ENCODE results near the gene SRP9. TPM values are rescaled to one million over a fixed set of nuclear protein-coding genes. Genes with fewer than 3 reads are reported as not detected.
A peak's percentile ranks its signal among the peaks of the same experiment; 100 is the strongest.

The SRP9 gene
- polyA plus RNA-seq, 1 of the 3 experiments (the other 2 are of a cell fraction), result 156 TPM

DNA sequence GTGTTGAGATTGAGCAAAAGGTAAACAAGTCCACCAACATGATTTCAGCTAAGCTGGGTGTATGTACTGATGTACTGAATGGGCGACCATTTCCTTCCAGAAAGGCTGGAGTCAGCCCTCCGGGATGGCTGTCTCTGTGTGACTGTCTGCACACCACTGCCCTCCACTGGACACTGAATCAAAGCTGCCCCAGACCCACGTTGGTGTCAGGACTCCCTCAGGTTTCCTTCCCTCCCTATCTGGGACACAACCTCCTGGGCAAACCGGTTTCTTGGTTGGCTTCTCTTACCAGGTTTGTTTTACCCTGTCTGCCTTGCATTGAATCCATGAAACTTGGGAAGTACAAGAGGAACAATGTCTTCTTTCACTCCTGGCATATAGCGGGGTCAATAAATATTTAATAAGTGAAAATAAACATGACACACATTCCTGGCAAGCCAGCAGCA lies 5.3 kb upstream of the SRP9 start:
- no peaks in the 10 kb centered on the region for H3K9me2 ChIP-seq
- POLR2A ChIA-PET, result interaction anchor here (0.6 to 1.8 kb wide), 2 partner anchors 25 to 119 kb away, joined by 4 to 12 read pairs; partner anchors contain the start of gene ENAH
- no peaks in the 10 kb centered on the region for H3K36me3 ChIP-seq (replicated peaks in 1 of 2; ENCODE audit: control insufficient read depth in 1 of 2, insufficient read depth in 2 of 2, low read length in 1 of 2)
- H2AFZ ChIP-seq (ENCODE audit: low read depth), result peak overlapping the region; percentile 85
- peak overlapping the region; percentile 39; the same call in 1 of the 2 replicates for H3K9ac ChIP-seq
- H4K20me1 ChIP-seq (ENCODE audit: insufficient read depth), result no peaks in the 10 kb centered on the region
- peak; percentile 63; the same call in 1 of the 2 replicates for TF ChIP-seq MXI1 (IDR thresholded peaks at IDR 0.05; ENCODE audit: low read depth, low read length)
- TF ChIP-seq TCF12 (IDR thresholded peaks at IDR 0.05), result no peak
- TF ChIP-seq RCOR1 (IDR thresholded peaks at IDR 0.05; ENCODE audit: low read length), result no peak
- no peak for TF ChIP-seq FOXJ3 (CRISPR knock-in tag; IDR thresholded peaks at IDR 0.05)
- TF ChIP-seq NRF1 (IDR thresholded peaks at IDR 0.05; ENCODE audit: low read depth, low read length), result peak; percentile 32; the same call in 1 of the 2 replicates
- TF ChIP-seq TEAD4 (IDR thresholded peaks at IDR 0.05; ENCODE audit: borderline replicate concordance, insufficient read depth), result no peak
- TF ChIP-seq GABPA (IDR thresholded peaks at IDR 0.05; ENCODE audit: low read depth), result no peak
- TF ChIP-seq, protein P1, sequence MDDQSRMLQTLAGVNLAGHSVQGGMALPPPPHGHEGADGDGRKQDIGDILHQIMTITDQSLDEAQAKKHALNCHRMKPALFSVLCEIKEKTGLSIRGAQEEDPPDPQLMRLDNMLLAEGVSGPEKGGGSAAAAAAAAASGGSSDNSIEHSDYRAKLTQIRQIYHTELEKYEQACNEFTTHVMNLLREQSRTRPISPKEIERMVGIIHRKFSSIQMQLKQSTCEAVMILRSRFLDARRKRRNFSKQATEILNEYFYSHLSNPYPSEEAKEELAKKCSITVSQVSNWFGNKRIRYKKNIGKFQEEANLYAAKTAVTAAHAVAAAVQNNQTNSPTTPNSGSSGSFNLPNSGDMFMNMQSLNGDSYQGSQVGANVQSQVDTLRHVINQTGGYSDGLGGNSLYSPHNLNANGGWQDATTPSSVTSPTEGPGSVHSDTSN (IDR thresholded peaks at IDR 0.05), result no peak
- TF ChIP-seq, protein P2, sequence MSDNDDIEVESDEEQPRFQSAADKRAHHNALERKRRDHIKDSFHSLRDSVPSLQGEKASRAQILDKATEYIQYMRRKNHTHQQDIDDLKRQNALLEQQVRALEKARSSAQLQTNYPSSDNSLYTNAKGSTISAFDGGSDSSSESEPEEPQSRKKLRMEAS (IDR thresholded peaks at IDR 0.05; ENCODE audit: low read depth), result peak; percentile 60; the same call in 1 of the 2 replicates
- TF ChIP-seq, protein P3, sequence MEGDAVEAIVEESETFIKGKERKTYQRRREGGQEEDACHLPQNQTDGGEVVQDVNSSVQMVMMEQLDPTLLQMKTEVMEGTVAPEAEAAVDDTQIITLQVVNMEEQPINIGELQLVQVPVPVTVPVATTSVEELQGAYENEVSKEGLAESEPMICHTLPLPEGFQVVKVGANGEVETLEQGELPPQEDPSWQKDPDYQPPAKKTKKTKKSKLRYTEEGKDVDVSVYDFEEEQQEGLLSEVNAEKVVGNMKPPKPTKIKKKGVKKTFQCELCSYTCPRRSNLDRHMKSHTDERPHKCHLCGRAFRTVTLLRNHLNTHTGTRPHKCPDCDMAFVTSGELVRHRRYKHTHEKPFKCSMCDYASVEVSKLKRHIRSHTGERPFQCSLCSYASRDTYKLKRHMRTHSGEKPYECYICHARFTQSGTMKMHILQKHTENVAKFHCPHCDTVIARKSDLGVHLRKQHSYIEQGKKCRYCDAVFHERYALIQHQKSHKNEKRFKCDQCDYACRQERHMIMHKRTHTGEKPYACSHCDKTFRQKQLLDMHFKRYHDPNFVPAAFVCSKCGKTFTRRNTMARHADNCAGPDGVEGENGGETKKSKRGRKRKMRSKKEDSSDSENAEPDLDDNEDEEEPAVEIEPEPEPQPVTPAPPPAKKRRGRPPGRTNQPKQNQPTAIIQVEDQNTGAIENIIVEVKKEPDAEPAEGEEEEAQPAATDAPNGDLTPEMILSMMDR (IDR thresholded peaks at IDR 0.05), result peak; percentile 95
- TF ChIP-seq ELF1 (IDR thresholded peaks at IDR 0.05), result no peak
- TF ChIP-seq SMC3 (IDR thresholded peaks at IDR 0.05; ENCODE audit: low read depth, low read length), result peak; percentile 99
- TF ChIP-seq MEF2A (IDR thresholded peaks at IDR 0.05; ENCODE audit: borderline replicate concordance, low read depth), result no peak
- peak; percentile 99 for TF ChIP-seq RAD21 (IDR thresholded peaks at IDR 0.05; ENCODE audit: low read length)
- TF ChIP-seq, protein P4, sequence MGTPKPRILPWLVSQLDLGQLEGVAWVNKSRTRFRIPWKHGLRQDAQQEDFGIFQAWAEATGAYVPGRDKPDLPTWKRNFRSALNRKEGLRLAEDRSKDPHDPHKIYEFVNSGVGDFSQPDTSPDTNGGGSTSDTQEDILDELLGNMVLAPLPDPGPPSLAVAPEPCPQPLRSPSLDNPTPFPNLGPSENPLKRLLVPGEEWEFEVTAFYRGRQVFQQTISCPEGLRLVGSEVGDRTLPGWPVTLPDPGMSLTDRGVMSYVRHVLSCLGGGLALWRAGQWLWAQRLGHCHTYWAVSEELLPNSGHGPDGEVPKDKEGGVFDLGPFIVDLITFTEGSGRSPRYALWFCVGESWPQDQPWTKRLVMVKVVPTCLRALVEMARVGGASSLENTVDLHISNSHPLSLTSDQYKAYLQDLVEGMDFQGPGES (IDR thresholded peaks at IDR 0.05; ENCODE audit: low read depth, low read length), result no peak
- TF ChIP-seq, protein P5, sequence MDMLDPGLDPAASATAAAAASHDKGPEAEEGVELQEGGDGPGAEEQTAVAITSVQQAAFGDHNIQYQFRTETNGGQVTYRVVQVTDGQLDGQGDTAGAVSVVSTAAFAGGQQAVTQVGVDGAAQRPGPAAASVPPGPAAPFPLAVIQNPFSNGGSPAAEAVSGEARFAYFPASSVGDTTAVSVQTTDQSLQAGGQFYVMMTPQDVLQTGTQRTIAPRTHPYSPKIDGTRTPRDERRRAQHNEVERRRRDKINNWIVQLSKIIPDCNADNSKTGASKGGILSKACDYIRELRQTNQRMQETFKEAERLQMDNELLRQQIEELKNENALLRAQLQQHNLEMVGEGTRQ (IDR thresholded peaks at IDR 0.05; ENCODE audit: borderline replicate concordance, low read depth, low read length), result no peak
- TF ChIP-seq SIN3A (IDR thresholded peaks at IDR 0.05; ENCODE audit: borderline replicate concordance, low read depth, low read length), result 0 out of 2 replicates have a peak, but pooled peaks have one; percentile 62
- TF ChIP-seq RFX5 (IDR thresholded peaks at IDR 0.05; ENCODE audit: low read length), result 0 out of 2 replicates have a peak, but pooled peaks have one; percentile 39
- peak; percentile 76; the same call in 1 of the 2 replicates for TF ChIP-seq YY1 (IDR thresholded peaks at IDR 0.05; ENCODE audit: low read depth)
- TF ChIP-seq FOSL2 (IDR thresholded peaks at IDR 0.05; ENCODE audit: borderline replicate concordance, low read depth), result no peak
- DNase-seq, result peak; percentile 79
- H3K27ac ChIP-seq (ENCODE audit: low read depth in 2 of 2, low read length in 1 of 2), result peak overlapping the region; percentile 56 to 78
- H3K79me2 ChIP-seq (ENCODE audit: insufficient read depth), result no peaks in the 10 kb centered on the region
- H3K4me2 ChIP-seq, result peak overlapping the region; percentile 51
- peaks cover 24 to 48% of the 10 kb centered on the region in 2 experiments for H3K4me1 ChIP-seq (ENCODE audit: control insufficient read depth in 1 of 2, insufficient read depth in 2 of 2, low read depth in 1 of 2, low read length in 1 of 2)
- H3K9me3 ChIP-seq, result no peaks in the 10 kb centered on the region
- peaks cover 13% of the 10 kb centered on the region for H3F3A ChIP-seq (replicated peaks; ENCODE audit: insufficient read depth)
- no peaks in the 10 kb centered on the region for H3K27me3 ChIP-seq (ENCODE audit: insufficient read depth)
- CTCF ChIA-PET, result interaction anchor here (0.5 to 18.9 kb wide), 83 partner anchors 9 to 452 kb away, joined by 3 to 473 read pairs (median 4); partner anchors contain the start of genes ENAH, PYCR2 and TMEM63A
- peak overlapping the region in 1 of 2 experiments; percentile 39; a peak in 1 of 4 replicates for H3K4me3 ChIP-seq (ENCODE audit: low read depth in 2 of 2, low read length in 1 of 2)
- 18% methylated on average over 5 of the region's 5 CpGs for WGBS (ENCODE audit: low lambda C conversion rate)

All from SK-N-SH (cell line).